NCI-H226 (cell line): Measurements from ENCODE around the gene DNAL1.
A peak's percentile ranks its signal among the peaks of the same experiment; 100 is the strongest.

ENCODE experiments used
- DNase-seq: peaks from one replicate; pipeline ENCODE4 v3.0.0-alpha.2; 2015

Gene DNAL1

GRCh38 chr14:73744874-73745529 lies 100.2 kb downstream of the DNAL1 start:
- DNase-seq = no peak

- no peak for DNase-seq
Observed at GRCh38 chr14:73745571-73746519, 101.1 kb downstream of the DNAL1 start.

DNA sequence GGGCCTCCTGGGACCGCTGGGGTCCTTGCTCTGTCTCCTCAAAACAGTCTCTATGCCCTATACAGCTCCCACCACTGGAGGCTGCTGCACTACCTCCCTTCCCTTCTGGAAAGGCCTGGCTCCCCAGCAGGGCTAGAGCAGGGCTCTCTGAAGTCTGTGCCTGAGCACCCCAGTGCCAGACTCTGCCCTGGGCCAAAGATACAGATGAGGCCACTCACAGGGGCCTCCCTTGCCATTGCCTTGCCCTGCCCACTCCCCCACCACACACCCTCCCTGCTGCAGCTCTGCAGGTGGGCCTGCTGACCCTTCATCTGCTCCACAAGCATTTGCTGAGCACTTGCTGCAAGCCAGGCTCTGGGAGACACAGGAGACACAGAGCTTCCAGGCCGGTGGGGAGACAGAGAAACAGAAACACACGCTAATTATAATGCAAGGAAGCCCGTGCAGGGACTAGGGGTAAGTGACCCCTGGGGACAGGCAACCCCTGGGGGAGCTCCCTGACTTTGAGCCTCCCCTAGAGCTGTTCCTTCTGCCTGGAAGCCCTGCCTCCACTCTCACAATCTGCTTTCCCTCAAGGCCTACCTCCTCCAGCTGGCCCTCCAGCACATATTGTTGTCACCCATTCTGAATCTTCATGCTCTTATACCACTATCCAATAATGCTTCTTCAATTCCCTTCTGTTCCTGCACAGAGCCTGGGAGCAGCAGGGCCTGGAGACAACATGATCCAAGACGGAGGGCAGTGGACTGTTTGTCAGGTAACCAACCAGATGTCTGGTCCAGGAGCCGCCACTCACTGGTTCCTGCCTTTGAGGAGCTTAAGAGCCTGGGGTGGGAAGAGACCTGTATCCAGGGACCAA lies 102.0 kb downstream of the DNAL1 start:
- DNase-seq = no peak

DNA sequence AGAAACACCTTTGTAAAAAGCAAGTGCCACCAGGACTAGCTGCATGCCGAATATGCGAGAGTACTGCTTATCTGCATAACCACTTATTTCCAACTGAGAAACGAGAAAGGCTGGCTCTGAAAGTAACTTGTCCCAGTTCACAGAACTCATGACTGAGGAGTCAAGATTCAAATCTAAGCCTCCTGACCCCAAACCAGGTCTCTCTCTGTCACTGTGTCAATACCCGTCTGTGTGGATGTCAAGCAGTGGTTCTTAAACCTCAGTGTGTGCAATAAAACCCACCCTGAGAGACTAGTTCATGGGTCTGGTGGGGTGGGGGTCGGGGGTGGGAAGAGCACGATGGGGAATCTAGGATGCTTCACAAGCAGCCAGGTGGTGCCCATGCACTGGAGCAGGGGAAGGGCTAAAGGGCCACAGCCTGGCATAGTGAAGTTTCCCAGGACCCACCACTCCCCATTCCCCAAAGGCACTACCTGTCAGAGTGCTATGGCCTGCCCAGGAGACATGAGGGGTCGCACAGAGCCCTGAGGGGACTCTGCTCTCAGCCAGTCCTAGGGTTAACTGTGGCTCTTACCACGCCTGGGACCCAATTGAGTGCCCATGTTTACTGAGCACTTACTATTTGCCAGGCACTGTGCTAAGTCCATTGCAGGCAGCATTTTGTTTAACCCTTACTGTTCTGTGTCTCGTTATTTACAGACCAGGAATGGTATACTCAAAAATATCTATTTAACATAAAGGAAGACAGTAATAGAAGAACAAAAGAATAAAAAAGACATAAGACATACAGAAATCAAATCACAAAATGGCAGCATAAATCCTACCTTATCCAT lies 102.8 kb downstream of the DNAL1 start:
- DNase-seq = no peak

GRCh38 chr14:73748858-73749357 lies 104.1 kb downstream of the DNAL1 start:
- DNase-seq = no peak

GRCh38 chr14:73749706-73750530 lies 105.1 kb downstream of the DNAL1 start:
- DNase-seq = no peak

DNA sequence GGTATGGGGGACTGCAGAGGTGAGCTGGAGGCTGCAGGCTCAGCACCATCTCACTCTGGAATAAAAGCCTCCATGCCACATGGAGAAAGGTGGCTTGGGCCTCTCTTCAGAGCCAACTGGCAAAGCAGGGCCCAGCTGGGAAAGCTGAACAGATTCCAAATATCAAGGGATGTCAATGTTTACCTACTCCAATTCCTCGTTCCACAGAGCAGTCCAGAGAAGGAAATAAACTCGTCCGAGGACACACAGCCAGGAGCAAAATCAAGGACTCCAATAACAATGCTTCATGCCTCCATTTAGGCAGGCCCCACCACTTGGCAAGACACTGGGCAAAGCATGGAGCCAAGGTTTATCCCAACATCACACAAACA lies 105.7 kb downstream of the DNAL1 start:
- no peak for DNase-seq

- no peak for DNase-seq
Observed at GRCh38 chr14:73751157-73751691, 106.4 kb downstream of the DNAL1 start.

DNA sequence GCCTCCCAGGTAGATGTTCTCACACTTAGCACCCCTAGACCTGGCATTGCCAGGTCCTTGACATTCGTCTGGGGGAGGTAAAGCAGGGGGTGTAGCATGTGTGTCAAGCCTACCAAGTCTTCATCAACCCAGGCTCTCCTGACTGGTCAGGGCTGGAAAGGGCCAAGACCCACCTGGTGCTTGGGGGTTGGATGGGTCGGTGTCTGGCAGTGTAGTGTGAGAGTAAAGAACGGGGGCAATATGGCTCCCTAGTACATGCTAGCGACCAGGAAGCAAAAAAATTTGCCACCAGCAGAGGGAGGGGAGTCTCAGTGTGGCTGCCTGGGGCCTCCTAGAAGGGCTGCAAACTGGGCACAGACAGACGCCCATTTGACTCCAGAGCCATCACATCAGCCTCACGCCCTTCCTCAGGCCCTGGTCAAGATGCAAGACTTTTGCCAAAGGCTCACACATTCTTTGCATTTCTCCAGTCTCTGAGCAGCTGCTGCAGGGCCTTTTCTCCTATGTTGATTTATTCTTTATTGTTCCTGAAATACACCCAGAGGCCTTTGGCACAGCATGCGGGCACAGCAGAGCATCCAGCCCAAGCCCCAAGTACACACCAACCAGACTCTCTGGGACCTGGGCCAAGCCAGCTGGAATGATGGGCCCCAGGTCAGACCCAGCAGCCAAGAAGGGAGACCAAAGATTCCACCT lies 107.7 kb downstream of the DNAL1 start:
- peak; percentile 91 for DNase-seq
